Calu3 (cell line): ENCODE measurements around the gene FTCD. TPM values are rescaled to one million over a fixed set of nuclear protein-coding genes. Genes with fewer than 3 reads are reported as not detected.
"Not testable (repeated sequence)": the region's sequence is repeated elsewhere in the genome, so short reads cannot be mapped to it uniquely, and the experiment has no call there.

ENCODE experiments used
- BruUV-seq: library from RNA; stranded (reverse); fragments of 400-500 nt; replicated peaks from 2 replicates; lab custom pipeline; 2021; lab: Mats Ljungman, UMichigan
- CTCF ChIA-PET: fragments of 300-600 bp; sonication (Branson Sonifier 250); formaldehyde crosslinking; loops from one replicate; lab custom pipeline; 2022; ENCODE audit warnings: antibody characterized with exemption; lab: Charles Lee
- DNase-seq: peaks from one replicate; pipeline ENCODE4 v3.0.0; 2022
- H3K27ac Mint-ChIP-seq: one replicate; pipeline ENCODE4 v1.8.0; 2022; ENCODE audit warnings: mixed read lengths; ENCODE audit not compliant: unreplicated experiment
- H3K27me3 Mint-ChIP-seq: one replicate; pipeline ENCODE4 v1.8.0; 2022; ENCODE audit warnings: mixed read lengths; ENCODE audit not compliant: unreplicated experiment
- H3K36me3 Mint-ChIP-seq: one replicate; pipeline ENCODE4 v1.8.0; 2022; ENCODE audit warnings: mild to moderate bottlenecking, moderate library complexity, mixed read lengths; ENCODE audit not compliant: insufficient read depth, unreplicated experiment
- H3K4me1 Mint-ChIP-seq: one replicate; pipeline ENCODE4 v1.8.0; 2022; ENCODE audit warnings: mild to moderate bottlenecking, low read depth, mixed read lengths; ENCODE audit not compliant: unreplicated experiment
- H3K4me3 Mint-ChIP-seq: one replicate; pipeline ENCODE4 v1.8.0; 2022; ENCODE audit warnings: mild to moderate bottlenecking, low read depth, moderate library complexity, mixed read lengths; ENCODE audit not compliant: unreplicated experiment
- H3K9me3 Mint-ChIP-seq: one replicate; pipeline ENCODE4 v1.8.0; 2022; ENCODE audit warnings: low read depth, mixed read lengths; ENCODE audit not compliant: unreplicated experiment
- intact Hi-C: fragments of 100-400 bp; cut with micrococcal nuclease; formaldehyde crosslinking; loops from one replicate; pipeline ENCODE4 v1.10.0; 2022; ENCODE audit not compliant: unreplicated experiment
- total RNA-seq: library from RNA; stranded (reverse); gene quantifications from 2 replicates; pipeline ENCODE4 v1.2.3, GENCODE V29; 2022
- TF ChIP-seq, protein P1 (sequence below): fragments of 200-600 bp; IDR thresholded peaks from one replicate; pipeline ENCODE4 v1.8.0; 2022; ENCODE audit warnings: antibody characterized with exemption; ENCODE audit not compliant: unreplicated experiment

The FTCD gene
- total RNA-seq, 1 experiment from 2014 or later: 0.31 TPM

DNA sequence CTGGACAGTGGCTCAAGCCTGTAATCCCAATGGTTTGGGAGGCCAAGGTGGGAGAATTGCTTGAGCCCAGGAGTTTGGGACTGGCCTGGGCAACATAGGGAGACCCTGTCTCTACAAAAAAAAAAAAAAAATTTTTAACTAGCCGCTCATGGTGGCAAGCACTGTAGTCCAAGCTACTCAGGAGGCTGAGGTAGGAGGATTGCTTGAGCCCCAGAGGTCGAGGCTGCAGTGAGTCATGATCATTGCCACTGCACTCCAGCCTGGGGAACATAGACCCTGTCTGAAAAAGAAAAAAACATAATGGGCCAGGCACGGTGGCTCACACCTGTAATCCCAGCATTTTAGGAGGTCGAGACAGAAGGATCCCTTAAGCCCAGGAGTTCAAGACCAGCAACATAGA lies 23.6 kb upstream of the FTCD start:
- TF ChIP-seq, protein P1, sequence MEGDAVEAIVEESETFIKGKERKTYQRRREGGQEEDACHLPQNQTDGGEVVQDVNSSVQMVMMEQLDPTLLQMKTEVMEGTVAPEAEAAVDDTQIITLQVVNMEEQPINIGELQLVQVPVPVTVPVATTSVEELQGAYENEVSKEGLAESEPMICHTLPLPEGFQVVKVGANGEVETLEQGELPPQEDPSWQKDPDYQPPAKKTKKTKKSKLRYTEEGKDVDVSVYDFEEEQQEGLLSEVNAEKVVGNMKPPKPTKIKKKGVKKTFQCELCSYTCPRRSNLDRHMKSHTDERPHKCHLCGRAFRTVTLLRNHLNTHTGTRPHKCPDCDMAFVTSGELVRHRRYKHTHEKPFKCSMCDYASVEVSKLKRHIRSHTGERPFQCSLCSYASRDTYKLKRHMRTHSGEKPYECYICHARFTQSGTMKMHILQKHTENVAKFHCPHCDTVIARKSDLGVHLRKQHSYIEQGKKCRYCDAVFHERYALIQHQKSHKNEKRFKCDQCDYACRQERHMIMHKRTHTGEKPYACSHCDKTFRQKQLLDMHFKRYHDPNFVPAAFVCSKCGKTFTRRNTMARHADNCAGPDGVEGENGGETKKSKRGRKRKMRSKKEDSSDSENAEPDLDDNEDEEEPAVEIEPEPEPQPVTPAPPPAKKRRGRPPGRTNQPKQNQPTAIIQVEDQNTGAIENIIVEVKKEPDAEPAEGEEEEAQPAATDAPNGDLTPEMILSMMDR: no peak
- DNase-seq: no peak
- Mint-ChIP-seq H3K27me3 (peaks cover 27% of the 10 kb centered on the region), H3K4me1 (no peaks in the 10 kb centered on the region), H3K4me3 (no peak overlapping the region), H3K27ac (no peak overlapping the region), H3K9me3 (no peaks in the 10 kb centered on the region), H3K36me3 (peaks cover 5% of the 10 kb centered on the region)
- intact Hi-C loops: no loop called here
- BruUV-seq: no TSS peak
- CTCF ChIA-PET: no interaction called here

DNA sequence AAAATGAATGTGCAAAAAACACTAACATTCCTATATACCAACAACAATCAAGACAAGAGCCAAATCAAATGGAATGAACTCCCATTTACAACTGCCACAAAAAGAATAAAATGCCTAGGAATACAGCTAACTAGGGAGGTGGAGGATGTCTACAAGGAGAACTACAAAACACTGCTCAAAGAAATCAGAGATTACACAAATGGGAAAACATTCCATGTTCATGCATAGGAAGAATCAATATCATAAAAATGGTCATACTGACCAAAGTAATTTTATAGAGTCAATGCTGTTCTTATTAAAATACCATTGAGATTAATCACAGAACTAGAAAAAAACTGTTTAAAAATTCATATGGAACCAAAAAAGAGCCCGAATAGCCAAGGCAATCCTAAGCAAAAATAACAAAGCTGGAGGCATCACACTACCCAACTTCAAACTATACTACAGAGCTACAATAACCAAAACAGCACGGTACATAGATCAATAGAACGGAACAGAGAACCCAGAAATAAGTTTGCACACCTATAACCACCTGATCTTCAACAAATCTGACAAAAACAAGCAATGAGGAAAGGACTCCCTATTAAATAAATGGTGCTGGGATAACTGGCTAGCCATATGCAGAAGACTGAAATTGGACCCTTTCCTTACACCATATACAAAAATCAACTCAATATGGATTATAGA lies 21.2 kb upstream of the FTCD start:
- H3K4me3 Mint-ChIP-seq: not testable (repeated sequence)

DNA sequence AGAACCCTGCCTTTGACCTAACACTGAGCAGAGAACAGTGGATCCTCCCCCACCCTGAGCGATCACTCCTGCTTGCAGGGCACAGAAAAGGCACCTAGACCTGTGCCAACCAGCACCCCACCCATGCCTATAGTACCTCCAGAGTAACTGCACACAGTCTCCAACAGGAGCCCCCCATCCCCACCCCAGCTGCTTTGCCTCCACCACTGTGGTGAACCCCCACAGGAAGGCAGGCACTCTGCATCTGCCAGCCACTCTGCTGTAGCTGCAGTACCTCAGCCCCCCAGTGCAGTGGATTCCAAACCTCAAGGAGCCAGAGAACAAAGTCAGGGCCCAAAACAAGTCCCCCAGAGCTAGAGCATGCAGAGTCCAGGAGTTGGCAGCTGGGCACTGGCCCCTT lies 18.2 kb upstream of the FTCD start:
- intact Hi-C loops: no loop called here
- DNase-seq: no peak
- Mint-ChIP-seq H3K27ac (no peak overlapping the region), H3K27me3 (peaks cover 27% of the 10 kb centered on the region), H3K36me3 (no peaks in the 10 kb centered on the region), H3K4me3 (no peak overlapping the region), H3K9me3 (no peaks in the 10 kb centered on the region), H3K4me1 (no peaks in the 10 kb centered on the region)
- CTCF ChIA-PET: no interaction called here
- TF ChIP-seq, protein P1: no peak
- BruUV-seq: no TSS peak

More for the DNA sequence above, 21.2 kb upstream of the FTCD start:
- H3K4me1 Mint-ChIP-seq, H3K27ac Mint-ChIP-seq, intact Hi-C loops, H3K36me3 Mint-ChIP-seq, BruUV-seq, DNase-seq, CTCF ChIA-PET, H3K9me3 Mint-ChIP-seq: not testable (repeated sequence)
- H3K27me3 Mint-ChIP-seq: peaks cover 27% of the 10 kb centered on the region

DNA sequence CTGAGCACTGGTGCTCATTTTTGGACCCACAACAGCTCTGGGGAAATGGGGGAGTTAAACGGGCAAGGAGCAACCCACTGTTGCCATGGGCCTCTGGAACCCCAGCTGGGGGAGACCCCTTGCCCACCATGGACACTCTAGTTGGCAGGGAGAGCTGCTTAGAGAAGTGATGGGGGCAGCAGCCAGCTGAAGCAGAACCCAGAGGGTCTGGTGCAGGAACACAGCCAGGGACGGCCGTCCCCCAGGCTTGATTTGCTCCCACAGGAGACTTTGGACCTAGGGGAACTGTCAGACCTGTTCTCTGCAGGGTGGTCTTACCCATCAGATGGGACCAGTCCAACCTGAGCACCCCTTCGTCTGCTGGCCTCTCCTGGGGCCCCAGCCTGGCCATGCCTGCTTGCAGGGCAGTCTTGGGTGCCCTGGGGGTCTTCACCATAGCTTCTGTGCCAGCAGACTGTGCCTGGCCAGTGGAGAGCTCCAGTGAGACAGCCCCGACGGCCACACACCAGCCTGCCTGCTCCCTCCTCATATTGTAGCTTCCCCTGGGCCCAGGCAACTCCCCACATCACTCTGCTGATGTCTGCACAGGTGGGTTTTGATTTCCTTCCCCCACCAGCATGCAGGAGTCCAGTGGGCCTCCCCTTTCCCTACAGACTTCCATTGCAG lies 17.6 kb upstream of the FTCD start:
- Mint-ChIP-seq H3K36me3 (no peaks in the 10 kb centered on the region), H3K4me3 (no peak overlapping the region), H3K27ac (no peak overlapping the region), H3K9me3 (no peaks in the 10 kb centered on the region), H3K4me1 (no peaks in the 10 kb centered on the region), H3K27me3 (peaks cover 27% of the 10 kb centered on the region)
- CTCF ChIA-PET: no interaction called here
- TF ChIP-seq, protein P1: no peak
- BruUV-seq: no TSS peak
- no peak for DNase-seq
- intact Hi-C loops: no loop called here
